ENCODE measurements around the gene VANGL1. TPM values are rescaled to one million over a fixed set of nuclear protein-coding genes. Genes with fewer than 3 reads are reported as not detected.

The VANGL1 gene
- total RNA-seq, 1 donor from 2014 or later: 13.8 TPM

GRCh38 chr1:115705963-115706362 is 64.2 kb downstream of the VANGL1 start:
- no peak overlapping the region for H3K27ac Mint-ChIP-seq (ENCODE audit: unreplicated experiment)

GRCh38 chr1:115706587-115707425 is 65.0 kb downstream of the VANGL1 start:
- H3K4me3 Mint-ChIP-seq (ENCODE audit: unreplicated experiment): peak overlapping the region; percentile 40

More at GRCh38 chr1:115705963-115706362, 64.2 kb downstream of the VANGL1 start:
- H3K9me3 Mint-ChIP-seq (ENCODE audit: unreplicated experiment): peaks cover 2% of the 10 kb centered on the region
- no peaks in the 10 kb centered on the region for H3K79me2 ChIP-seq (ENCODE audit: insufficient read depth, low read length)
- H3K4me2 ChIP-seq (ENCODE audit: low read length): no peak overlapping the region
- peaks cover 1% of the 10 kb centered on the region for H3K36me3 Mint-ChIP-seq (ENCODE audit: low read depth, unreplicated experiment)
- H4K20me1 ChIP-seq (ENCODE audit: insufficient read depth, low read length): no peaks in the 10 kb centered on the region
- H3K9ac ChIP-seq (ENCODE audit: low read length): no peak overlapping the region
- H3K27me3 Mint-ChIP-seq (ENCODE audit: low read depth, unreplicated experiment): peaks cover 12% of the 10 kb centered on the region
- H2AFZ ChIP-seq (ENCODE audit: low read depth, low read length): no peak overlapping the region
- H3K27me3 ChIP-seq (ENCODE audit: insufficient read depth, low read length): peaks cover 14% of the 10 kb centered on the region
- H3K4me3 Mint-ChIP-seq (ENCODE audit: unreplicated experiment): no peak overlapping the region
- DNase-seq (ENCODE audit: low read depth) (no peak), FAIRE-seq (no peak)
- no peaks in the 10 kb centered on the region for H3K4me1 ChIP-seq (ENCODE audit: insufficient read depth, low read length)
- no peaks in the 10 kb centered on the region for H3K36me3 ChIP-seq (ENCODE audit: insufficient read depth, low read length)
- no peak for TF ChIP-seq CTCF (IDR thresholded peaks at IDR 0.05; ENCODE audit: insufficient read depth, low read depth, low read length)
- TF ChIP-seq EZH2 (IDR thresholded peaks at IDR 0.05; ENCODE audit: insufficient read depth, low read length): no peak
- H3K4me1 Mint-ChIP-seq (ENCODE audit: low read depth, unreplicated experiment): peaks cover 10% of the 10 kb centered on the region
- H3K27ac ChIP-seq (ENCODE audit: low read depth, low read length): no peak overlapping the region
- no peaks in the 10 kb centered on the region for H3K9me3 ChIP-seq (ENCODE audit: insufficient read depth, low read depth, low read length)
- H3K4me3 ChIP-seq (ENCODE audit: insufficient read depth, low read depth, low read length): no peak overlapping the region

More at GRCh38 chr1:115706587-115707425, 65.0 kb downstream of the VANGL1 start:
- H3K4me1 ChIP-seq (ENCODE audit: insufficient read depth, low read length): no peaks in the 10 kb centered on the region
- H3K27me3 Mint-ChIP-seq (ENCODE audit: low read depth, unreplicated experiment): peaks cover 12% of the 10 kb centered on the region
- H3K27me3 ChIP-seq (ENCODE audit: insufficient read depth, low read length): peaks cover 14% of the 10 kb centered on the region
- no peak overlapping the region for H3K4me2 ChIP-seq (ENCODE audit: low read length)
- no peaks in the 10 kb centered on the region for H3K79me2 ChIP-seq (ENCODE audit: insufficient read depth, low read length)
- H3K9me3 Mint-ChIP-seq (ENCODE audit: unreplicated experiment): peaks cover 2% of the 10 kb centered on the region
- peak overlapping the region; percentile 77 for H3K27ac Mint-ChIP-seq (ENCODE audit: unreplicated experiment)
- DNase-seq (ENCODE audit: low read depth): peak; percentile 62
- no peaks in the 10 kb centered on the region for H4K20me1 ChIP-seq (ENCODE audit: insufficient read depth, low read length)
- H3K36me3 Mint-ChIP-seq (ENCODE audit: low read depth, unreplicated experiment): peaks cover 1% of the 10 kb centered on the region
- no peak overlapping the region for H3K4me3 ChIP-seq (ENCODE audit: insufficient read depth, low read depth, low read length)
- no peak for FAIRE-seq
- no peak overlapping the region for H3K9ac ChIP-seq (ENCODE audit: low read length)
- TF ChIP-seq CTCF (IDR thresholded peaks at IDR 0.05; ENCODE audit: insufficient read depth, low read depth, low read length) (peak; percentile 61), EZH2 (IDR thresholded peaks at IDR 0.05; ENCODE audit: insufficient read depth, low read length) (no peak)
- H3K4me1 Mint-ChIP-seq (ENCODE audit: low read depth, unreplicated experiment): peaks cover 10% of the 10 kb centered on the region
- no peaks in the 10 kb centered on the region for H3K9me3 ChIP-seq (ENCODE audit: insufficient read depth, low read depth, low read length)
- no peak overlapping the region for H2AFZ ChIP-seq (ENCODE audit: low read depth, low read length)
- no peaks in the 10 kb centered on the region for H3K36me3 ChIP-seq (ENCODE audit: insufficient read depth, low read length)
- no peak overlapping the region for H3K27ac ChIP-seq (ENCODE audit: low read depth, low read length)
